ENCODE results near the gene KHDC1. TPM values are rescaled to one million over a fixed set of nuclear protein-coding genes. Genes with fewer than 3 reads are reported as not detected.
"Not testable (repeated sequence)": the region's sequence is repeated elsewhere in the genome, so short reads cannot be mapped to it uniquely, and the experiment has no call there.

KHDC1 gene
- total and polyA plus RNA-seq, 2 of the 8 experiments (the other 6 are each of a cell fraction or from before 2014, with no cell fraction given): 4.3 to 7.3 TPM

DNA sequence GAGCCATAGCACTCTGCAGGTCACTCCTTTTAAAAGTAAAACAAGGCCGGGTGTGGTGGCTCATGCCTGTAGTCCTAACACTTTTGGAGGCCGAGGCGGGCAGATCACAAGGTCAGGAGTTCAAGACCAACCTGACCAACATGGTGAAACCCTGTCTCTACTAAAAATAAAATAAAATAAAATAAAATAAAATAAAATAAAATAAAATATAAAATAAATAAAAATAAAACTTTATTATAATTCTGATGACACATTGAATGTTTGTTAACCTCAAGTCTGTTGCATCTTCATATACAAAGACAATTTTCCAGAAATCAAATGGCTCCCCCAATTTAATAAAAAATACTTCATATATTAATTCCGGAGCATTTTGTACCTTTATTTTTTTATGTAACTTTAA is 69.7 kb downstream of the KHDC1 start:
- H3K18ac ChIP-seq (ENCODE audit: extremely low read depth, low read length); H4K20me1 ChIP-seq (replicated peaks in 1 of 2; ENCODE audit: control insufficient read depth in 1 of 2, insufficient read depth in 2 of 2, low read length in 2 of 2); H3K27ac ChIP-seq (ENCODE audit: low read depth, low read length); H3K4me1 ChIP-seq (replicated peaks in 1 of 4; ENCODE audit: control insufficient read depth in 3 of 4, insufficient read depth in 4 of 4, low read length in 3 of 4); H2BK12ac ChIP-seq (ENCODE audit: low read depth, low read length); H3K14ac ChIP-seq (ENCODE audit: insufficient read length); FAIRE-seq; POLR2A ChIA-PET (ENCODE audit: partially characterized antibody); H2AK5ac ChIP-seq (ENCODE audit: low read depth, low read length); H3K9ac ChIP-seq (replicated peaks in 1 of 4; ENCODE audit: extremely low read depth in 1 of 4, low read depth in 3 of 4, low read length in 3 of 4); H3K79me2 ChIP-seq (ENCODE audit: control insufficient read depth in 1 of 2, insufficient read depth in 2 of 2, low read length in 2 of 2); H4K91ac ChIP-seq (replicated peaks; ENCODE audit: insufficient read length, low read length); H3K79me1 ChIP-seq (ENCODE audit: low read depth, low read length); H3K4me2 ChIP-seq (ENCODE audit: insufficient read depth in 1 of 2, low read depth in 2 of 2, low read length in 2 of 2); H3K23me2 ChIP-seq (ENCODE audit: low read depth, low read length); DNase-seq (ENCODE audit: low read depth in 1 of 2, low spot score in 2 of 2); H2BK5ac ChIP-seq (ENCODE audit: low read depth, low read length); H4K5ac ChIP-seq (ENCODE audit: insufficient read length, low read depth, low read length); H4K8ac ChIP-seq (ENCODE audit: extremely low read depth, insufficient read depth, low read length); H2BK120ac ChIP-seq (replicated peaks; ENCODE audit: low read depth, low read length); H2BK20ac ChIP-seq (ENCODE audit: low read length); CTCF ChIA-PET (ENCODE audit: partially characterized antibody); H2BK15ac ChIP-seq (ENCODE audit: low read length); H3K23ac ChIP-seq (ENCODE audit: insufficient read length); H2AFZ ChIP-seq (ENCODE audit: low read length); H3K56ac ChIP-seq (replicated peaks; ENCODE audit: insufficient read length, low read depth, low read length); H3K27me3 ChIP-seq (replicated peaks in 1 of 4; ENCODE audit: control insufficient read depth in 3 of 4, extremely low read depth in 1 of 4, insufficient read depth in 3 of 4, low read length in 3 of 4); H3K36me3 ChIP-seq (ENCODE audit: control insufficient read depth in 2 of 4, insufficient read depth in 4 of 4, low read length in 3 of 4); H3K9me3 ChIP-seq (ENCODE audit: insufficient read depth in 2 of 2, low read depth in 1 of 2, low read length in 1 of 2); H3K4me3 ChIP-seq (ENCODE audit: extremely low read depth in 1 of 4, insufficient read depth in 2 of 4, low read depth in 3 of 4, low read length in 4 of 4); H3K4ac ChIP-seq (replicated peaks; ENCODE audit: insufficient read length, low read depth, low read length): not testable (repeated sequence)
- 92% methylated on average over 4 of the region's 4 CpGs; no CpG with 5 or more reads in 1 of the 2 experiments for WGBS, 2 experiments (ENCODE audit: extremely low coverage in 1 of 2, insufficient coverage in 1 of 2, insufficient read length in 1 of 2, insufficient replicate concordance in 2 of 2, low coverage in 1 of 2, low lambda C conversion rate in 2 of 2, missing lambda C conversion rate in 1 of 2)

Small RNA genes within 50 kb of the gene (small RNA-seq; reads per million reads assigned to genes)
- not detected for gene RPSAP41 (ENCODE audit: insufficient read depth)

Other genes starting within 250 kb of the KHDC1 start
- gene KHDC1L, start 37.7 kb downstream of the KHDC1 start, total RNA-seq (2021; fragmentation: NEBNext Ultra II Directional; extraction: Animal tissue kit (Norgen Biotek cat#: 25700)): not detected in 2 replicates
- gene KHDC1L, start 37.7 kb downstream of the KHDC1 start, polyA plus RNA-seq (2011; rRNA removed): 0.14 TPM in 1 of 2 replicates, not detected in the other
- 1.5 and 2.0 TPM in 2 replicates for gene DPPA5, start 91.1 kb upstream of the KHDC1 start, total RNA-seq (2021; fragmentation: NEBNext Ultra II Directional; extraction: Animal tissue kit (Norgen Biotek cat#: 25700))
- 2.9 and 6.6 TPM in 2 replicates for gene DPPA5, start 91.1 kb upstream of the KHDC1 start, polyA plus RNA-seq (2011; rRNA removed)
- 0.42 TPM in 1 of 2 replicates, not detected in the other for gene KHDC3L, start 99.5 kb upstream of the KHDC1 start, total RNA-seq (2021; fragmentation: NEBNext Ultra II Directional; extraction: Animal tissue kit (Norgen Biotek cat#: 25700))
- gene KHDC3L, start 99.5 kb upstream of the KHDC1 start, polyA plus RNA-seq (2011; rRNA removed): 0.11 TPM in 1 of 2 replicates, not detected in the other
- 0.41 TPM in 1 of 2 replicates, not detected in the other for gene OOEP, start 106.7 kb upstream of the KHDC1 start, total RNA-seq (2021; fragmentation: NEBNext Ultra II Directional; extraction: Animal tissue kit (Norgen Biotek cat#: 25700))
- gene OOEP, start 106.7 kb upstream of the KHDC1 start, polyA plus RNA-seq (2011; rRNA removed): 0.20 and 0.55 TPM in 2 replicates
- gene DDX43, start 131.6 kb upstream of the KHDC1 start, total RNA-seq (2021; fragmentation: NEBNext Ultra II Directional; extraction: Animal tissue kit (Norgen Biotek cat#: 25700)): not detected in 2 replicates
- gene DDX43, start 131.6 kb upstream of the KHDC1 start, polyA plus RNA-seq (2011; rRNA removed): 0.05 TPM in 2 replicates
- gene CGAS, start 189.1 kb upstream of the KHDC1 start, total RNA-seq (2021; fragmentation: NEBNext Ultra II Directional; extraction: Animal tissue kit (Norgen Biotek cat#: 25700)): 6.3 and 6.7 TPM in 2 replicates
- gene CGAS, start 189.1 kb upstream of the KHDC1 start, polyA plus RNA-seq (2011; rRNA removed): 1.9 and 2.1 TPM in 2 replicates
- gene MTO1, start 198.5 kb upstream of the KHDC1 start, total RNA-seq (2021; fragmentation: NEBNext Ultra II Directional; extraction: Animal tissue kit (Norgen Biotek cat#: 25700)): 29.3 and 31.6 TPM in 2 replicates
- 17.4 and 20.9 TPM in 2 replicates for gene MTO1, start 198.5 kb upstream of the KHDC1 start, polyA plus RNA-seq (2011; rRNA removed)

All from H1 (cell line).